Activated B cell treated with CpG ODN at 0.5 μM for 24 hours (primary cell): Measurements from ENCODE around the gene IL4. TPM values are rescaled to one million over a fixed set of nuclear protein-coding genes. Genes with fewer than 3 reads are reported as not detected.

Experiments
- ATAC-seq: fragments of 200-7000 bp; cut with Tn5 transposase; one replicate; pipeline ENCODE4 v1.10.0; 2021; ENCODE audit warnings: low read depth, mild to moderate bottlenecking, moderate library complexity
- CTCF ChIA-PET: fragments of 350-600 bp; sonication (Branson Sonifier 250); formaldehyde crosslinking; loops from one replicate; lab custom pipeline; 2021; ENCODE audit warnings: antibody characterized with exemption; lab: Charles Lee
- POLR2A ChIA-PET: fragments of 350-600 bp; sonication (Branson Sonifier 250); formaldehyde crosslinking; loops from one replicate; lab custom pipeline; 2021; ENCODE audit warnings: antibody characterized with exemption; lab: Charles Lee
- DNase-seq: peaks from one replicate; pipeline ENCODE4 v3.0.0; 2022
- H3K27ac Mint-ChIP-seq: one replicate; pipeline ENCODE4 v1.8.0; 2020; ENCODE audit warnings: mixed read lengths
- H3K27me3 Mint-ChIP-seq: one replicate; pipeline ENCODE4 v1.8.0; 2021; ENCODE audit warnings: mixed read lengths
- H3K36me3 Mint-ChIP-seq: one replicate; pipeline ENCODE4 v1.8.0; 2021; ENCODE audit warnings: low read depth, mixed read lengths
- H3K4me1 Mint-ChIP-seq: one replicate; pipeline ENCODE4 v1.8.0; 2021; ENCODE audit warnings: mixed read lengths
- H3K4me3 Mint-ChIP-seq: one replicate; pipeline ENCODE4 v1.8.0; 2020; ENCODE audit warnings: mild to moderate bottlenecking, mixed read lengths
- H3K9me3 Mint-ChIP-seq: one replicate; pipeline ENCODE4 v1.8.0; 2020; ENCODE audit warnings: mixed read lengths
- intact Hi-C: fragments of 100-400 bp; cut with micrococcal nuclease; formaldehyde crosslinking; loops from one replicate; pipeline ENCODE4 v1.15.1; 2024
- total RNA-seq: library from RNA; stranded (reverse); gene quantifications from 2 replicates; pipeline ENCODE4 v1.2.3, GENCODE V29; 2022
- TF ChIP-seq, protein P1 (sequence below): fragments of 200-600 bp; IDR thresholded peaks from one replicate; pipeline ENCODE4 v1.8.0; 2022; ENCODE audit warnings: antibody characterized with exemption, mild to moderate bottlenecking

IL4 gene
- total RNA-seq, 1 donor from 2014 or later, result not detected

DNA sequence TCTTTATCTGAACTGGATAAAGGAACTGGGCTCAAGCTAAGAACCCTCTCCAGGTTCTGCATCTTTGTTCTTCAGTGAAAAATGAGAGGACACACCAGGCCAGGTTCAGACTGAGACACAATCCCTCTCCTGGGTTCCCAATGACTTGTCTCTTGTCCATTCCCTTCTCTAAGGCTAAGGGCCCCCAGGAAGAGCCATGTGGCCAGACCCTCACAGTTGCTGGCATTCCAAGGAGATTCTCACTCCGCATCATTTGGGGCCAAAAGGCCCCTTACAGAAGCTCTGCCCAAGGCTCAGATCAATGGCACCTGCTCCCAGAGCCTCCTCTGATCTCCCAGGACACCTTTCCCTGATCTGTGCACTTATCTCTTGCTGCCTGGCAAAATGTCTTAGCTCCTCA is 4.9 kb downstream of the IL4 start:
- DNase-seq (no peak), ATAC-seq (no peak)
- Mint-ChIP-seq H3K27me3 (no peaks in the 10 kb centered on the region), H3K4me3 (no peak overlapping the region), H3K9me3 (no peaks in the 10 kb centered on the region), H3K4me1 (peaks cover 27% of the 10 kb centered on the region), H3K27ac (no peak overlapping the region), H3K36me3 (no peaks in the 10 kb centered on the region)
- intact Hi-C loops, result no loop called here
- POLR2A ChIA-PET, result no interaction called here
- TF ChIP-seq, protein P1, sequence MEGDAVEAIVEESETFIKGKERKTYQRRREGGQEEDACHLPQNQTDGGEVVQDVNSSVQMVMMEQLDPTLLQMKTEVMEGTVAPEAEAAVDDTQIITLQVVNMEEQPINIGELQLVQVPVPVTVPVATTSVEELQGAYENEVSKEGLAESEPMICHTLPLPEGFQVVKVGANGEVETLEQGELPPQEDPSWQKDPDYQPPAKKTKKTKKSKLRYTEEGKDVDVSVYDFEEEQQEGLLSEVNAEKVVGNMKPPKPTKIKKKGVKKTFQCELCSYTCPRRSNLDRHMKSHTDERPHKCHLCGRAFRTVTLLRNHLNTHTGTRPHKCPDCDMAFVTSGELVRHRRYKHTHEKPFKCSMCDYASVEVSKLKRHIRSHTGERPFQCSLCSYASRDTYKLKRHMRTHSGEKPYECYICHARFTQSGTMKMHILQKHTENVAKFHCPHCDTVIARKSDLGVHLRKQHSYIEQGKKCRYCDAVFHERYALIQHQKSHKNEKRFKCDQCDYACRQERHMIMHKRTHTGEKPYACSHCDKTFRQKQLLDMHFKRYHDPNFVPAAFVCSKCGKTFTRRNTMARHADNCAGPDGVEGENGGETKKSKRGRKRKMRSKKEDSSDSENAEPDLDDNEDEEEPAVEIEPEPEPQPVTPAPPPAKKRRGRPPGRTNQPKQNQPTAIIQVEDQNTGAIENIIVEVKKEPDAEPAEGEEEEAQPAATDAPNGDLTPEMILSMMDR, result no peak
- CTCF ChIA-PET, result no interaction called here

DNA sequence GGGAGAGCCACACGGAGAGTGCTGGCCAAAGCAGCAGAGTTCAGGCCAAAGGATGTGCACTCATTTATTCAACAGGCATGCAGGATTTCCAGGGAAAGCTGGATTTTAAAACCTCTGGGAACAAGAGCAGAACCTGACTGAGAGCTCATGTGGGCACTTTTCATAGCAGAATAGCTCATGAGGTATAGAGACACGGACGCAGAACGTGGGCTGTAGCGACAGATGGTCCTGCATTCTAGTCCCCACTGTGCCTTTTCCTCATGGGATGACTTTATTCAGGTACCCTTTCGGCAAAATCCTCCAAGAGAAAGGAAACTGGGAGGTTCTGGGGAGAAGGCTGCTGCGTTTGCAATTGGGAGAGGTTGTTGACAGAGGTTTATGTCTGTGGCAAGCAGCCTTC is 5.4 kb downstream of the IL4 start:
- CTCF ChIA-PET, result no interaction called here
- intact Hi-C loops, result no loop called here

DNA sequence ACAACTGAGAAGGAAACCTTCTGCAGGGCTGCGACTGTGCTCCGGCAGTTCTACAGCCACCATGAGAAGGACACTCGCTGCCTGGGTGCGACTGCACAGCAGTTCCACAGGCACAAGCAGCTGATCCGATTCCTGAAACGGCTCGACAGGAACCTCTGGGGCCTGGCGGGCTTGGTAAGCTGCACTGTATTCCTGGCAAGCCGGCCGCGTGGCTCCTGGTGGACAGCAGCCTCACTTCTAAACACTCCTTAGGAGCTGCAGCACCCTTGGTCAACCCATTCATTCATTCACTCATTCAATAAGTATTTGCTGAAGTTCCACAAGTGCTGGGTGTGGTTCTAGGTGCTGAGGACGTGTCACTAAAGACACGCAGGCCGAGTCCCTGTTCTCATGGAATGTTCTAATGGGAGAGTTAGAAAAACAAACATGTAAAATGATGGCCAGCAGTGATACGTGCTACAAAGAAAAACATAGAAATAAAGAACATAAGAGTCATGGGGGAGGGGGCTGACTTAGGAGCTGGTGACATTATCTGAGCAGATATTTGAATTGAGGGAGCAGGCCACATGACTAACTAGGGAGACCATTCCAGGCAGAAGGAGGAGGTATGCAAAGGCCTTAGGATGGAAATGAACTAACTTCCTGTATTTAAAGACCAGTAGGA is 6.1 kb downstream of the IL4 start:
- H3K36me3 Mint-ChIP-seq, result no peaks in the 10 kb centered on the region
- ATAC-seq (no peak), DNase-seq (no peak)
- intact Hi-C loops, result no loop called here
- H3K27ac Mint-ChIP-seq, result no peak overlapping the region
- H3K27me3 Mint-ChIP-seq, result no peaks in the 10 kb centered on the region
- H3K9me3 Mint-ChIP-seq, result no peaks in the 10 kb centered on the region
- TF ChIP-seq, protein P1, result no peak
- ChIA-PET CTCF (no interaction called here), POLR2A (no interaction called here)
- H3K4me3 Mint-ChIP-seq, result no peak overlapping the region
- H3K4me1 Mint-ChIP-seq, result peaks cover 27% of the 10 kb centered on the region

More for the DNA sequence above, 5.4 kb downstream of the IL4 start:
- ATAC-seq, result no peak
- no peaks in the 10 kb centered on the region for H3K9me3 Mint-ChIP-seq
- TF ChIP-seq, protein P1, result no peak
- DNase-seq, result no peak
- POLR2A ChIA-PET, result no interaction called here
- H3K4me1 Mint-ChIP-seq, result peaks cover 27% of the 10 kb centered on the region
- H3K36me3 Mint-ChIP-seq, result no peaks in the 10 kb centered on the region
- H3K4me3 Mint-ChIP-seq, result no peak overlapping the region
- H3K27me3 Mint-ChIP-seq, result no peaks in the 10 kb centered on the region
- H3K27ac Mint-ChIP-seq, result no peak overlapping the region

DNA sequence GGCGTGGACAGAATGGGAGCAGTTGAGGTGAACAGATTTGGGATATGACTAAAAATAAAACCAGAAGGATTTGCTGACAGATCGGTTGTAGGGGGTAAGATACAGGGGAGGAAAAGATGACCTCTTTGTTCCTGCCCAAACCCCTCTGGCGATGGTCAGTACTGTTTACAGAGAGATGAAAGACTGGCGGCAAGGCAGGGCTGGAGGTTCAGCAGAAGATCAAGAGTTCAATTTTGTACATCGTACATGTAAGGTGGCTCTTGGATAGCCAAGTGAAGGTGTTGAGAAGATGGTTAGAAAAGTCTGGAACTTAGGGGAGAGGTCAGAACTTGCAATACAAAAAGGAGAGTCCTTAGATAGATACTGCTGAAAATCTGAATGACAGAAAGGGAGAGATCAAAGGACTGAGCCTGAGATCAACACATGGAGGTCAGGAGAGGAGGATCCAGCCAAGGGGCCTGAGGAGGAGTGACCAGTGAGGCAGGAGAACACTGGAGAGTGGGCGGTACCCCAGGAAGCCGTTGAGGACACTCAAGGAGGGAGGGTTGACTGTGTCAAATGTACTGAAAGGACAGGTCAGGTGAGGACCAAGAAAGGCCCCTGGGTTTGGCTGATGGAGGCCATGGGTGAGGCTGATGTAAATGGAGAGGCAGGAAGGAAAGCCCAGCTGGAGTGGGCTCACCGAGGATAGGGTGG is 7.1 kb downstream of the IL4 start:
- ChIA-PET CTCF (no interaction called here), POLR2A (interaction anchor here (0.7 kb wide), 1 partner anchor 184 kb away, joined by 3 read pairs; no protein-coding TSS in a partner anchor)
- H3K27me3 Mint-ChIP-seq, result no peaks in the 10 kb centered on the region
- H3K4me1 Mint-ChIP-seq, result peaks cover 24% of the 10 kb centered on the region
- H3K27ac Mint-ChIP-seq, result peak overlapping the region; percentile 51
- ATAC-seq (no peak), DNase-seq (no peak)
- no peaks in the 10 kb centered on the region for H3K9me3 Mint-ChIP-seq
- intact Hi-C loops, result no loop called here
- no peaks in the 10 kb centered on the region for H3K36me3 Mint-ChIP-seq
- TF ChIP-seq, protein P1, result no peak
- H3K4me3 Mint-ChIP-seq, result no peak overlapping the region

DNA sequence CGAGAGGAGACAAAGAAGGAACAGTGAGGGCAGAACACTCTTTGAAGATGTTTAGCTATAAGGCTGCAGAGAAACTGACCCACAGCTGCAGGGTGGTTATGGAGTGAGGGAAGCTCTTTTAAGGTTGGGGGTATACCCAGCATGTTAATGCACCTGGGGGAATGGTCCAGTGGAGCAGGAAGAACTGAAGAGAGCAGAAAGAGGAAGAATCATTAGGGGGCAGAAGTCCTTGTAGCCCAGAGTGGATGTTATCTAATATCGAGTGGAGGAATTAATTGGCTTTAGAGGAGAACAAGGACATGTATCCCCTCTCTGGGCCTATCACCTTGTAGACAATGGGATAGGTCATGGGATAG is 7.7 kb downstream of the IL4 start:
- intact Hi-C loops, result no loop called here
- ATAC-seq, result peak; percentile 77

More for the DNA sequence above, 7.7 kb downstream of the IL4 start:
- CTCF ChIA-PET, result no interaction called here
- Mint-ChIP-seq H3K27me3 (no peaks in the 10 kb centered on the region), H3K9me3 (no peaks in the 10 kb centered on the region), H3K36me3 (no peaks in the 10 kb centered on the region), H3K4me3 (no peak overlapping the region), H3K27ac (peak overlapping the region; percentile 51), H3K4me1 (peaks cover 24% of the 10 kb centered on the region)
- DNase-seq, result no peak
- TF ChIP-seq, protein P1, result no peak
- POLR2A ChIA-PET, result interaction anchor here (0.7 kb wide), 1 partner anchor 185 kb away, joined by 3 read pairs; no protein-coding TSS in a partner anchor
